Esophagus muscularis mucosa (tissue), 4 donors: Measurements from ENCODE around the gene TAF1L. TPM values are rescaled to one million over a fixed set of nuclear protein-coding genes. Genes with fewer than 3 reads are reported as not detected.
"Not testable (repeated sequence)": the region's sequence is repeated elsewhere in the genome, so short reads cannot be mapped to it uniquely, and the experiment has no call there.

Experiments
- DNase-seq: peaks from one replicate; pipeline ENCODE4 v3.0.0-alpha.2; 2017; ENCODE audit errors: extremely low spot score
- H3K27ac ChIP-seq, 4 donors: fragments of 200-600 bp; sonication (generic); replicated peaks in 1 of 4; 1 replicate in 3 of 4; 2 replicates in 1 of 4; pipeline ENCODE4 v1.5.1; 2016 to 2019; ENCODE audit warnings: mild to moderate bottlenecking in 1 of 4
- H3K27me3 ChIP-seq, 4 donors: fragments of 200-600 bp; sonication (generic); one replicate each; pipeline versions ENCODE4 v1.5.1 to v1.6.0; 2016 to 2019
- H3K36me3 ChIP-seq, 4 donors: fragments of 200-600 bp; sonication (generic); one replicate each; pipeline ENCODE4 v1.5.1; 2016 to 2019
- H3K4me1 ChIP-seq, 4 donors: fragments of 200-600 bp; sonication (generic); one replicate each; pipeline ENCODE4 v1.5.1; 2016 to 2019
- H3K4me3 ChIP-seq, 4 donors: fragments of 200-600 bp; sonication (generic); 1 replicate in 2 of 4; 2 replicates in 2 of 4; pipeline ENCODE4 v1.5.1; 2016 to 2019; ENCODE audit warnings: mild to moderate bottlenecking in 4 of 4, moderate library complexity in 1 of 4
- H3K9me3 ChIP-seq, 4 donors: fragments of 200-600 bp; sonication (generic); 1 replicate in 3 of 4; 2 replicates in 1 of 4; pipeline ENCODE4 v1.5.1; 2016 to 2019
- CTCF ChIP-seq, 3 experiments: fragments of 200-600 bp in 2 of 3; fragments of 450-650 bp in 1 of 3; sonication (generic) in 2 of 3; IDR thresholded peaks; one replicate each; pipeline ENCODE4 v1.5.1; 2017 to 2019; ENCODE audit warnings: antibody characterized with exemption in 3 of 3, mild to moderate bottlenecking in 2 of 3, moderate library complexity in 1 of 3
- EP300 ChIP-seq: sonication (generic); formaldehyde crosslinking; IDR thresholded peaks from one replicate; pipeline ENCODE4 v1.6.1; 2017; ENCODE audit warnings: antibody characterized with exemption
- POLR2A ChIP-seq: fragments of 450-650 bp; IDR thresholded peaks from one replicate; pipeline ENCODE4 v1.6.1; 2017; ENCODE audit warnings: antibody characterized with exemption, moderate library complexity, mild to moderate bottlenecking, low read depth
- POLR2AphosphoS5 ChIP-seq, 2 donors: sonication (generic); formaldehyde crosslinking; IDR thresholded peaks; one replicate each; pipeline ENCODE4 v1.6.1; 2017; ENCODE audit warnings: antibody characterized with exemption in 2 of 2
- WGBS: methylation state at CpG from one replicate; pipeline ENCODE4 v1.1.5; 2018; 5-methylcytosine and 5-hydroxymethylcytosine counted together
- intact Hi-C: fragments of 100-400 bp; cut with DNase I; formaldehyde crosslinking; loops from one replicate; pipeline ENCODE4 v1.15.1; 2023
- total RNA-seq, 4 donors: library from RNA; depleted of rRNA; stranded (reverse); fragments of >200 nt; gene quantifications; one replicate each; pipeline versions ENCODE4 v1.1.0 to v1.2.1, GENCODE V29; 2016

TAF1L gene
- total RNA-seq, 4 donors from 2014 or later, result not detected

- H3K36me3 ChIP-seq, result no peaks in the 10 kb centered on the region
- no peaks in the 10 kb centered on the region for H3K4me1 ChIP-seq
- DNase-seq, result no peak
- TF ChIP-seq EP300 (no peak), POLR2A (no peak), CTCF (IDR thresholded peaks at IDR 0.05) (no peak), POLR2AphosphoS5 (IDR thresholded peaks at IDR 0.05) (no peak)
- no peaks in the 10 kb centered on the region for H3K9me3 ChIP-seq
- 66% methylated on average over 5 of the region's 5 CpGs for WGBS
- intact Hi-C loops, result no loop called here
- H3K27ac ChIP-seq, result no peak overlapping the region
- no peak overlapping the region for H3K4me3 ChIP-seq
- H3K27me3 ChIP-seq, result peaks cover 0 to 14% (median 0%) of the 10 kb centered on the region in 4 donors
Observed at GRCh38 chr9:32618261-32618660, 17.2 kb downstream of the TAF1L start.

GRCh38 chr9:32606811-32607210 is 28.7 kb downstream of the TAF1L start:
- no peaks in the 10 kb centered on the region for H3K27me3 ChIP-seq
- H3K4me1 ChIP-seq, result no peaks in the 10 kb centered on the region
- no peak overlapping the region for H3K27ac ChIP-seq
- peaks cover 0 to 9% (median 7%) of the 10 kb centered on the region in 4 donors for H3K9me3 ChIP-seq
- TF ChIP-seq POLR2A (no peak), POLR2AphosphoS5 (IDR thresholded peaks at IDR 0.05) (no peak)
- H3K36me3 ChIP-seq, result no peaks in the 10 kb centered on the region
- 75% methylated on average over 2 of the region's 2 CpGs for WGBS
- intact Hi-C loops, result no loop called here
- no peak for DNase-seq
- H3K4me3 ChIP-seq, result no peak overlapping the region

GRCh38 chr9:32603914-32604852 is 31.3 kb downstream of the TAF1L start:
- 72% methylated on average over 11 of the region's 12 CpGs for WGBS
- Histone ChIP-seq H3K36me3 (no peaks in the 10 kb centered on the region), H3K4me3 (no peak overlapping the region), H3K9me3 (peaks cover 0 to 9% (median 7%) of the 10 kb centered on the region in 4 donors), H3K4me1 (no peaks in the 10 kb centered on the region), H3K27ac (no peak overlapping the region), H3K27me3 (no peaks in the 10 kb centered on the region)
- intact Hi-C loops, result no loop called here
- TF ChIP-seq POLR2A (no peak), CTCF (IDR thresholded peaks at IDR 0.05) (no peak), EP300 (no peak), POLR2AphosphoS5 (IDR thresholded peaks at IDR 0.05) (no peak)
- DNase-seq, result no peak

- intact Hi-C loops, H3K27ac ChIP-seq, H3K9me3 ChIP-seq, H3K4me3 ChIP-seq, DNase-seq, H3K27me3 ChIP-seq, H3K4me1 ChIP-seq, H3K36me3 ChIP-seq: not testable (repeated sequence)
- WGBS, result 62% methylated on average over 3 of the region's 3 CpGs
Observed at GRCh38 chr9:32599021-32599420, 36.4 kb downstream of the TAF1L start.

GRCh38 chr9:32596936-32597335 is 38.5 kb downstream of the TAF1L start:
- DNase-seq, result no peak
- intact Hi-C loops, result no loop called here
- no peak overlapping the region for H3K27ac ChIP-seq
- no peaks in the 10 kb centered on the region for H3K36me3 ChIP-seq
- H3K4me1 ChIP-seq, result no peaks in the 10 kb centered on the region
- no peaks in the 10 kb centered on the region for H3K9me3 ChIP-seq
- no peak for TF ChIP-seq POLR2AphosphoS5 (IDR thresholded peaks at IDR 0.05)
- H3K27me3 ChIP-seq, result no peaks in the 10 kb centered on the region
- H3K4me3 ChIP-seq, result no peak overlapping the region

- Histone ChIP-seq H3K36me3 (no peaks in the 10 kb centered on the region), H3K27me3 (no peaks in the 10 kb centered on the region), H3K27ac (no peak overlapping the region), H3K9me3 (no peaks in the 10 kb centered on the region), H3K4me1 (no peaks in the 10 kb centered on the region), H3K4me3 (no peak overlapping the region)
- no peak for TF ChIP-seq POLR2A
- TF ChIP-seq EP300, result no peak
- no peak for TF ChIP-seq POLR2AphosphoS5 (IDR thresholded peaks at IDR 0.05)
- no peak for TF ChIP-seq CTCF (IDR thresholded peaks at IDR 0.05)
- 68% methylated on average over 4 of the region's 4 CpGs for WGBS
- intact Hi-C loops, result no loop called here
- DNase-seq, result no peak
Observed at GRCh38 chr9:32596096-32596865, 39.2 kb downstream of the TAF1L start.
